Measurements from ENCODE around the gene SELENON. TPM values are rescaled to one million over a fixed set of nuclear protein-coding genes. Genes with fewer than 3 reads are reported as not detected.

The SELENON gene
- total RNA-seq, 1 donor from 2014 or later, result 126 TPM

- Mint-ChIP-seq H3K4me3 (ENCODE audit: unreplicated experiment) (no peak overlapping the region), H3K27me3 (ENCODE audit: unreplicated experiment) (no peaks in the 10 kb centered on the region), H3K36me3 (ENCODE audit: unreplicated experiment) (peaks cover 29% of the 10 kb centered on the region), H3K4me1 (ENCODE audit: unreplicated experiment) (peaks cover 17% of the 10 kb centered on the region), H3K9me3 (ENCODE audit: unreplicated experiment) (no peaks in the 10 kb centered on the region), H3K27ac (ENCODE audit: unreplicated experiment) (no peak overlapping the region)
- DNase-seq (ENCODE audit: extremely low spot score, unreplicated experiment), result no peak
- TF ChIP-seq CTCF (IDR thresholded peaks at IDR 0.05), result no peak
Observed at GRCh38 chr1:25825605-25826004, 25.6 kb downstream of the SELENON start.

DNA sequence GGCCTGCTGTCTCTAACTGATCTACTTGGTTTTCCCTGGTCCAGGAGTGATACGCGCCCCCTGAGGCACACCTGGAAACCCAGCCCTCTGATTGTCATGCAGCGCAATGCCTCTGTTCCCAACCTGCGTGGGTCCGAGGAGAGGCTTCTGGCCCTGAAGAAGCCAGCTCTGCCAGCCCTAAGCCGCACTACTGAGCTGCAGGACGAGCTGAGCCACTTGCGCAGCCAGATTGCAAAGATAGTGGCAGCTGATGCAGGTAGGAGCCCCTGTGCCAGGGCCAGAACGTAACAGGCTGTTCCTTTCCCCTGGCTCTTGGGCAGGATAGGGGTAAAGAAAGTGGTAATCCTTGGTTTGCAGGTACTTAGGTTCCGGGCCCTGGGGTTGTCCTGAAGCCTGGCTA, 26.6 kb downstream of the SELENON start:
- no peak for TF ChIP-seq CTCF (IDR thresholded peaks at IDR 0.05)
- Mint-ChIP-seq H3K27ac (ENCODE audit: unreplicated experiment) (no peak overlapping the region), H3K4me3 (ENCODE audit: unreplicated experiment) (no peak overlapping the region), H3K27me3 (ENCODE audit: unreplicated experiment) (no peaks in the 10 kb centered on the region), H3K9me3 (ENCODE audit: unreplicated experiment) (no peaks in the 10 kb centered on the region), H3K36me3 (ENCODE audit: unreplicated experiment) (peaks cover 36% of the 10 kb centered on the region), H3K4me1 (ENCODE audit: unreplicated experiment) (peaks cover 7% of the 10 kb centered on the region)
- DNase-seq (ENCODE audit: extremely low spot score, unreplicated experiment), result peak; percentile 66

DNA sequence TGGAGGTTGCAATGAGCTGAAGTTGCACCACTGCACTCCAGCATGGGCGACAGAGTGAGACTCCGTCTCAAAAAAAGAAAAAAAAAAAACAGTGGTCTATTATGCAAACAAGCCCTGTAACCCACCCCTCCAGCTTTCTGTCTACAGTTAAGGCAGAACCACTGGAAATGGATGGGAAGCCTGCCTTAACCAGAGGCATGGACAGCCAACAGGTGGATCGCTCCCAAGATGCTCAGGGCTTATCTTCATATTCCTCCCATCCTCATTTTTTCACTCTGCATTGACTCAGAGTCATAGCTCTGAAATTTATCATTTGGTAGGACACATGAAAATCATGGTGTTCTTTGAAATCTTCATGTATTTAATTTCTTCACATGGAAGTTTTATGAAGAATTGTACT, 28.5 kb downstream of the SELENON start:
- no peaks in the 10 kb centered on the region for H3K4me1 Mint-ChIP-seq (ENCODE audit: unreplicated experiment)
- no peak for DNase-seq (ENCODE audit: extremely low spot score, unreplicated experiment)
- H3K9me3 Mint-ChIP-seq (ENCODE audit: unreplicated experiment), result no peaks in the 10 kb centered on the region
- peaks cover 45% of the 10 kb centered on the region for H3K36me3 Mint-ChIP-seq (ENCODE audit: unreplicated experiment)
- no peak overlapping the region for H3K4me3 Mint-ChIP-seq (ENCODE audit: unreplicated experiment)
- H3K27me3 Mint-ChIP-seq (ENCODE audit: unreplicated experiment), result no peaks in the 10 kb centered on the region
- no peak for TF ChIP-seq CTCF (IDR thresholded peaks at IDR 0.05)
- H3K27ac Mint-ChIP-seq (ENCODE audit: unreplicated experiment), result no peak overlapping the region

DNA sequence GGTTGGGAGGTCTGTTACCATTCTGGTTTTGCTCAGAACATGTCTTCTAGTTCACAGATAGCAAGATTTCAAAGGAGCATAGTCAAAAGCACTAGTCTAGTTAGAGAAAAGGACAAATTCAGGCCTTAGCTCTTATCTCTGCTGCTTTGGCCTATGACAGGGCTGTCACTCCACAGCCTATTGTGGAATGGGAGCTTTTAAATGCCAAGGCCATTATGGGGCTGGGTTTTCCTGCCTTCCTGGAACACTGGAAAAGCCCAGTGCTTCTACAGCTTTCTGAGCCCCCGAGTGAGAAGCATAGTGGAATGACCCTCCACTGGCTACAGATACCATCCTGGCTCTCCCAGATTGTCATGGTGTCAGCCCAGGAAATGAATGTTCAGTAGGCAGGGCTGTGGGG, 29.1 kb downstream of the SELENON start:
- peaks cover 45% of the 10 kb centered on the region for H3K36me3 Mint-ChIP-seq (ENCODE audit: unreplicated experiment)
- H3K4me3 Mint-ChIP-seq (ENCODE audit: unreplicated experiment), result no peak overlapping the region
- DNase-seq (ENCODE audit: extremely low spot score, unreplicated experiment), result peak; percentile 10
- H3K27me3 Mint-ChIP-seq (ENCODE audit: unreplicated experiment), result no peaks in the 10 kb centered on the region
- no peaks in the 10 kb centered on the region for H3K4me1 Mint-ChIP-seq (ENCODE audit: unreplicated experiment)
- TF ChIP-seq CTCF (IDR thresholded peaks at IDR 0.05), result no peak
- no peak overlapping the region for H3K27ac Mint-ChIP-seq (ENCODE audit: unreplicated experiment)
- H3K9me3 Mint-ChIP-seq (ENCODE audit: unreplicated experiment), result no peaks in the 10 kb centered on the region

GRCh38 chr1:25831569-25832196, 31.7 kb downstream of the SELENON start:
- H3K9me3 Mint-ChIP-seq (ENCODE audit: unreplicated experiment), result no peaks in the 10 kb centered on the region
- H3K36me3 Mint-ChIP-seq (ENCODE audit: unreplicated experiment), result peaks cover 44% of the 10 kb centered on the region
- H3K27ac Mint-ChIP-seq (ENCODE audit: unreplicated experiment), result no peak overlapping the region

More at GRCh38 chr1:25831569-25832196, 31.7 kb downstream of the SELENON start:
- no peaks in the 10 kb centered on the region for H3K27me3 Mint-ChIP-seq (ENCODE audit: unreplicated experiment)
- DNase-seq (ENCODE audit: extremely low spot score, unreplicated experiment), result peak; percentile 1
- no peak overlapping the region for H3K4me3 Mint-ChIP-seq (ENCODE audit: unreplicated experiment)
- H3K4me1 Mint-ChIP-seq (ENCODE audit: unreplicated experiment), result peaks cover 23% of the 10 kb centered on the region
- TF ChIP-seq CTCF (IDR thresholded peaks at IDR 0.05), result no peak

All from osteocyte (in vitro differentiated cells).